Eye (tissue), 1 donor: ENCODE results near the gene EFTUD2.
"Not testable (repeated sequence)": the region's sequence is repeated elsewhere in the genome, so short reads cannot be mapped to it uniquely, and the experiment has no call there.

Experiments
- DNase-seq: peaks from one replicate; pipeline ENCODE4 v3.0.0-alpha.2; 2015

EFTUD2 gene

DNA sequence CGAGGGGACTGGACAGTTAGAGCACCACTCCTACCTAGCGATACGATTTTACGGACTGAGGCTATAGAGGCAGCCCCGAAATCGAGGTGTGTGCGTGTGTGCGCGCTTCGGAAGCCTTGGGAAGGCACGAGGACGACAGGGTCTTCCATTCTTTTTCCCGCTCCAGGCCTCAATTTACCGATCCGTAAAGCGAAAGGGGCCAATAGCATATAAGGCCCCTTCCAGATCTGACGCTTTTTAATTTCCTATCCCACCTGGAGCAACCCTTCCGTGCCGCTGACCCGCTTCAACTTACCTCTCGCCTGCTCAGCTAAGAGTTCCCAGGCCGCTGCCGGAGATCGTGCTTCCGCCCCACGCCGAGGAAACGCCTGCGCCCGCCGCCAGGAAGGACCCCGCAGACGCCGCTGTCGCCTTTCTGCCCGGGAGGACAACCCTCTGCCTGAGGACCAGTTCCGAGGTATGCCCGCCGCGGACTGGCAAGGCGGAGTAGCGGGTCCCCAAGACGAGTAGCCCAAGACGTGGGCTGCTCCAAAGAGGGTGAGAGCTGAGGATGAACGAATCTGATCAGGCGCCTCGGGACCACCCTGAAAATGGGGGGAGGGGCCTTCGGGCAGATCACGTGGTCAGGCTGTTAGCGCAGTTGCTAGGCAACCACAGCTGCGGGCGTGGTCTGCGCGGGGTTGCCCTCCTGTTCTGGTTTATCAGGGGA, at the start of gene EFTUD2:
Gene EFTUD2, minus strand, starts transcription at position 372 of the 709 bp plus-strand sequence. CDS start 4,924 bp downstream, outside the sequence.
- DNase-seq: peak; percentile 98

DNA sequence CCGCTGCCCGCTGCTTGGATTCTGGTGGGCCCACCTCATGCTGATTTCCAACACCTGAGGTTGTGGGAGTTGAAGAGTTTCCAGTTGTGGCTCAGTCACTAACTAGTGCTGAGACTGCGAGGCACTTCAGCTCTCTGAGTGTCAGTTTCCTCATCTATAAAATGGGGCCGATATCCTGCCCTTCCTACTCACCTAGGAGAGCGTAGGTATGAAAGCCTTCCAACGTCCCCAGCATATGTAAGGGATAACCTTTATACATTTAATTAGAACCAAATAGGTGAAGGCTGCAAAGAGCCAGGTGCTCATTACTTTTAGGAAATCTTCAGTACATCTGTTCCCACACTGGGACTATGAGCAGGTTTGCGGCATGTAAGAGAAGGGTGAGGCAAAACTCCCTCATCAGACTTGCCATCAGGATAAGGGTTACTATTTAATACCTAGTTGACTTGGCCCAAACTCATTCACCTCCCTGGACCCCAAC, 49.1 kb upstream of the EFTUD2 start:
- no peak for DNase-seq

DNA sequence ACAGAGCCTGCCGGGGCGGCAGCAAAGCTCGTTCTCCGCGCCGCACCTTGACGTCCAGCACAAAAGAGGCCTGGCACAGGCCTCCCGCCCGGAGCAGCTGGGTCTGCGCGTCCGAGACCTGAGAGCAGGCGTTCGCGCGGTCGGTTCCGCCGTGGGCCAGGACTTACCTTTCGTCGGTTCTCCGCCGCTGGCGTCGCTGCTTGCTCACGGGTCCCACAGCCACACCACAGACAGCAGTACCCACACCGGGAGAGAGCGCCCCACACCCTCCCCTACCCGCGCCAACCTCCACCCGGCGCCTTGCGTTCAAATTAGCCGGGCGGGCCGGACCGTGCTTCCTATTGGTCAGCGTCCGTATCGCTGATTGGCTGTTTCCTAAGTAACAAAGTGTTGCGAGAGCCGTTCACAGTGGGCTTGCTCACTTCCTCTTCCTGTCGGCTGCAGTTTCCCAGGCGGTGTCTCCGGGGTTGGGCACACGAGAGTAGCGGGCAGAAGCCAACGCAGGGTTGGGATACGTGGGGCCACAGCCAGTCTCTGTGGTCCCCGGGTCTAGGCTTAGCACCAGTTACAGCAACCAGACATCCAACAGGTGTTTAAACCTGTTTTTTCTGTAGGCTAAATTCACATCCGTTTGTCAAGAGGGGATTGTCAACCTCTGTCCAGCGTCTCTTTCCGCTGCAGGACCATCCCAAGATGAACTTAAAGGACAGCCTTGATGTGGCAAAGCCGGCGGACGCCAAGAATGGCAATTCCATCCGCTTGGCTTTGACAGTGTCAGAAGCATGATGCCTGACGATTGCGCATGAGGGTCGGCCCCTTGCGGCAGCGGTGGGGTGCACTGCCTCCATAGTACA, 48.4 kb upstream of the EFTUD2 start, which contains the start of gene KIF18B:
Gene KIF18B, minus strand, starts transcription at position 313 of the 854 bp plus-strand sequence. CDS start 11,429 bp downstream, outside the sequence.
- DNase-seq: peak; percentile 97

DNA sequence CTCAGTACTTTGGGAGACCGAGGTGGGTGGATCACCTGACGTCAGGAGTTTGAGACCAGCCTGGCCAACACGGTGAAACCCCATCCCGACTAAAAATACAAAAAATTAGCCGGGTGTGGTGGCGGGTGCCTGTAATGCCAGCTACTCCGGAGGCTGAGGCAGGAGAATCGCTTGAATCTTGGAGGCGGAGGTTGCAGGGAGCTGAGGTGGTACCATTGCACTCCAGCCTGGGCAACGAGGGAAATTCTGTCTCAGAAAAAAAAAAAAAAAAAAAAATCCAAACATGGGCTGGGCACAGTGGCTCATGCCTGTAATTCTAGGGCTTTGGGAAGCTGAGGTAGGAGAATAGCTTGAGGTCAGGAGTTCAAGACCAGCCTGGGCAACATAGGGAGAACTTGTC, 46.4 kb upstream of the EFTUD2 start:
- DNase-seq: not testable (repeated sequence)

DNA sequence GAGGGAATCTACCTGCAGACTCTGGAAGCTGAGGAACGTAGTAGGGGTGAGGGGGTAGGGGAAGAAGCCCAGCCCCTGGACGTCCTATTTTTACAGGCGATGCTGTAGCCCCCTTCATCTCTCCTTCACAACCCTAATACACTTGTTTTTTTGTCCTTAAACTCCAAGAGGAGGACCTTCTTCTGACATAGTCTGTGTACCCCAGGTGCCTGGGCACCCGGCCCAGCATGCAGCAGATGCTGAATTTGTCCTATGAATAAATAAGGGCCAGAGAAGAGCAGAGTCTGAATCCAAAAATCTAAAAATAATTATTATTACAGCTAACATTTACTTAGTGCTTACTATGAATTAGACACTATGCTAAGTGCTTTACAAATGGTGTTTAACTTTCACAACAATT, 43.2 kb upstream of the EFTUD2 start:
- no peak for DNase-seq

DNA sequence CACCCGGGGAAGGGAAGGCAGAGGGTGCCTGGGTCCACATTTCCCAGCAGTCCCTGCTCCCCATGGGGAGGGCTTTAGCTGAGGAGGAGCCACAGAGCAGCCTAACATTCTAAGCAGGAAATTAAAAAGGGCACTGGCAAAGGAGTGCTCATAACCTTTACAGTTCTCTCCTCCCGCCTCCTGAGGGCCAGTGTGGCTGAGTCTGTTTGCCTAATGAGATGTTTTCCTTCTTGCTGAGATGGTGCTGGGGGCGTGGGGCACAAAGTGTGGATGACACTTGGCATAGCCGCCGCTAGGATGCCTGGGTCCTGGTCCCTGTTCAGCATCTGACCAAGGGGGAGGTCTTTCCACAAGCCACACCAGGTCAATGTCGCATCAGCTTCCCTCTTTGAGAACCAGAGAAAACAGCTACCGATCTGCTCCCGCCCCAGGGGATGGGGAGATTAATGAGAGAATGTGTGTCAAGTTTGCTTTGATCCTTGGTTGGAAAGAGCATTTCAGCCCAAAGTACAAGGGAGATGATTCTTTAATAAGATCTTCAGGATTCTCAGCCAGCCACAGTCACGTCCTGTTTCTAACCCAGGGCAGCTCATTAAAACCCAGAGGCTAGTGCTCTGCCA, 42.6 kb upstream of the EFTUD2 start:
- no peak for DNase-seq

DNA sequence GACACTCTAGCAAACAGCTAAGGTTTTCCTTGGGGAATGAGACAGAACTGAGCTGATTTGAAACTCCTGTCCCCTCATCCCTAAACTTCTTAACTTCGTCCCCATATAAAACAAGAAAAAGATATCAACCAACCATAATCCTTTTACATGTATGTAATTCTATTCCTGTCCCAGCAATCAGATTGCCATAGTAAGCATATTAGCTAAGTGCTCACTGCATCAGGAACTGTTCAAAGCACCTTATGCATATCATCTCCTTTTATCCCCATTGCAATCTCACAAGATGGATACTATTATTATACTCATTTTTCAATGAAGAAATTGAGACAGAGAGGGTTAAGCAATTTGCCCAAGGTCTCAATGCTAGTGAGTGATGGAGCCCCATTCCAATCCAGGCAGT, 41.5 kb upstream of the EFTUD2 start:
- DNase-seq: no peak

DNA sequence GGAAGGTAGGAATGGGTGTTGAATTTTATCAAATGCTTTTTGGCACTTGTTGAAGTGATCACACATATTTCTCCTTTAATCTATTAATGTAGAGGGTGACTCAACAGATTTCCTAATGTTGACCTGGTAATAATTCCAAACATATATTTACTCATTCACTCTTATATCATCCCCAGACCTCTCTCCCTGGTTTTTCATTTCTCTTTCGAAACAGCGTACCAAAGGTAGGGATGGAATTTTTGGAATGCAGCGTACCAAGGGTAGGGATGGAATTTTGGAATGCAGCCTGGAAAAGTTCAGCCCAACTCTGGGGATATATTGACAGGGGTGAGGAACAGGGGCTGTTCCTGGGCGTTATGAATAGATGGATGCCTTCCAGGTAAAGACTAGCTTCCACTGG, 41.1 kb upstream of the EFTUD2 start:
- DNase-seq: no peak

DNA sequence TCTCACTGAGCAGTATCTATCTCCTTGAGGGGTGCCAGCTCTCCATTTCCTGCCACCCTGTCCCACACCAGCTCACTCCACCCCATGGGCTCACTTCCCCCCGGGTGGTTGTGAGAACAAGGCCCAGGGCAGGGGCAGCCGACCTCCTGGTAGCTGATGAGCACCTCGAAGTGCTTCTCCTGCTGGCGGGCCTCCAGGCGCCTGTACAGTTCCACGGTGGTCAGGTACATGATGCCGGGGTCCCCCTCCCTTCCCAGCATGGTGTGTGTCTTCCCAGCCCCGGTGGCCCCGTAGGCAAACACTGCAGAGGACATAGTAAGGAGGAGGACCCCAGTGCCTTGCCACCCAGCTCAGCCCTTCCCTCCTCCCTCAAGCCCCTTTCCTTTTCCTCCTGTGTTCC, 35.9 kb upstream of the EFTUD2 start:
- DNase-seq: no peak

DNA sequence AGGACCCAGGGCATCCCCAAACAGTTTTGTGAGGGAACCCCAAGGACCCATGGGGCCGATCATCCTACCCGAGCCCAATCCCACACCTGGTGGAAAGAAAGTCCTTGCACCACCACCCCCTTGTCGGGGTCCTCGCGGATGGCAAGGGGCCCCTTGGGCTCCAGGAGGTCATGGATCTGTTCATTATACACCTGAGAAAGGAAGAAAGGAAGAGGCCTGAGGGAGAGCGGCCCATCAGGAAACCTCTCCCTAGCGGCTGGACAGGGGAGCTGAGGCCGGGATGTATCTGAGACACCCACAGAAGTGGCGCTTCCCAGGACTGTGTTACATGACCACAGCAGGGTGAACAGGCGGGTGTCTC, 35.5 kb upstream of the EFTUD2 start:
- no peak for DNase-seq

DNA sequence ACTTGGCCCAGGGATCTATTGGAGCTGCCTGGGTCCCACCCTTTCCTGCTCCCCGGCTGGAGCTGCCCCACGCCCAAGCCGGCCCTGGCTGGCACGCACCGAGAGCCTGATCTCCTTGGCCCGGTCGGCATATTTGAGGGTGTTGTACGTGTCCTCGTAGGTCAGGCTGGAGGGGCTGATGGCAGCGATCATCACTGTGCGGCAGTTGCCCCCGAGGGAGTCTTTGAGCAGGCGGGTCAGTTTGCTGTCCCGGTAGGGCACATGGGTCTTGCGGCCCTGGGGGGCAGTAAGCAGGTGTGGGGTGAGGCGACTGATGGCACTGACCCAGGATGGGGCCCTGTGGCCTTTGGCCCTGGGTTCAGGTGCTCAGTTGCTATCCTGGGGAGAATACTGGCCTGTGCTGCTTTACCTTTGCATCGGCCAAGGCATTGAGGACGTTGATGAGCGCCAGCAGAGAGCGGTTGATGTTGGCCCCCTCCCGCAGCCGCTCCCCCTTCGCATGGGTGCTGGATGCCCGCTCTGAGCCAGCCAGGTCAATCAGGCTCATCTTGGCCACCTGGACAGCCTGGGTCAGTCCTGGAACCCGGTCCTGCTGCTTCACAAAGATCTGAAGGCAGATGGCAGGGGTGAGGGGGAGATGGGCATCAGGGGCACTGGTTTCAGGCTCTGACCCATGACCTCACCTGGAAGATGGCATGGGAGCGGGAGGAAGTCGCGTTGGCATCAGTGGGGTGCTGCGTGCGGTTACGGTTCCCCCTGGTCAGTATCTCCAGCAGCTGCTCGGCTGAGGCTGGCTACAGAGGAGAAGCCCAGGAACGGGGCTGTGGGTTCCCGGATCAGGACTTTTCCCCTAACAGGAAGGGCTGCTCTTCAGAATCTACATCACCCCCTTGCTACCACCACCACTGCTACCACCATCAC, 34.8 kb upstream of the EFTUD2 start:
- no peak for DNase-seq

DNA sequence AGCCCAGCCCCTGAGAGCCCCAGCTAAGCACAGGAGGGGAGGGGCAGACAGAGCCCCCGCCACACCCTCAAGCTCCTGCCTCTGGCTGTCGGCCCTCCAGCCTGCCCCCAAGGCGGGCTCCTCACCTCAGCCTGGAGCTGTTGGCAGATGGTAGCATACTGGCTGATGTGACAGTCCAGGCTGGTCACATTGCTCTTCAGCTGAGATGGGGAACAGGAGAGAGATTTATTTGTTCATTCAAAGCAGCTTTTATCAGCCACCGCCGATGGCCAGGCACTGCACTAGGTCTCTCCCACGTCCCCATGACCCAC, 33.5 kb upstream of the EFTUD2 start:
- DNase-seq: no peak

DNA sequence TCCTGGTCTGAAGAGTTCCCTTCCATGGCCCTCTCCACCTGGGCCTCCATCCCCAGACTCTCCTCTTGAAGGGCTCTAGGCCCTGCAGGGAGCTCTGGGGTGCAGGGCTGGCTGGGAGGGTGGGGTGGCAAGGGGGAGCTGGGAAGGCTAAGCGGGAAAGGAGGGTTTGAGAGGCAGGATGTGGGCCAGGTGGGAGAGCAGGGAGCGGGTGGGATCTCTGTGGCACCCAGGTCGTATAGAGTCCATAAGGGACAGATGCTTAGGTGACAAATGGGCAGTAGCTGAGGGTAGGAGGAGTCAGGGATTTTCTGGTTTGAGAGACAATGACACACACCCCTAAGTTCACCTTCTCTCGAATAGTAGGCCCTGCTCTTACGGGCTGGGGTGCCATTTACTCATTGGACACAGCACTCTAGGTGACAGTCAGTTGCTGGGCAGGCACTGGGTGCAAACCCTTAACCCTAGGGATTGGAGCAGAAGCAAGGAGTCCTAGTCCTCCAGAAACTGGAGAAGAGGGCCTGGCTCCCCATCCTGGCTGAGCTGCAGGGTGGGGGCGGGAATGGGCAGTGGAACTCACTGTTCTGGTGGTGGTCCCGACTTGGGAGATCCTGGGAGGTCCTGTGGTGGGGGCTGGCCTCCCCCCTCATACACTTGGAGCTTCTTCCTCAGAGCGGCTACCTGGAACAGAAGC, 33.0 kb upstream of the EFTUD2 start:
- DNase-seq: no peak

DNA sequence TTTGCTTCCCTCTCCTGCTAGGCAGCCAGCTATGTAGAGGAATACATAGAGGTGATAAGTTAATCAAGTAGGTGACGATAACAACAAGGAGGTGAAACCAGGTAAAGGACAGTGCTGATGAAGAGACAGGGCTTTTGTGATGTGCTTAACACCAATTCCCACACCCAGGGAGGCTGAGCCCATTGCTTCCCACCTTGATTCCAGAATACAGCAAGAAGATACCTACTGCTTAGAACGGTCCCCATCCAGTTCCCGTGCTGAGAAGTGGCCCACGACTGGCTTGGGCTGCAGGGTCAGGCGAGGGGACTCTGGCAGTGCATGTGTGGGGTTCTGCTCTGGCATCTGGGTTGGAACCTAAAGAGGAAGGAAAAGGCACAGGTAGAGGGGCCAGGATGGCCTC, 32.1 kb upstream of the EFTUD2 start:
- no peak for DNase-seq

DNA sequence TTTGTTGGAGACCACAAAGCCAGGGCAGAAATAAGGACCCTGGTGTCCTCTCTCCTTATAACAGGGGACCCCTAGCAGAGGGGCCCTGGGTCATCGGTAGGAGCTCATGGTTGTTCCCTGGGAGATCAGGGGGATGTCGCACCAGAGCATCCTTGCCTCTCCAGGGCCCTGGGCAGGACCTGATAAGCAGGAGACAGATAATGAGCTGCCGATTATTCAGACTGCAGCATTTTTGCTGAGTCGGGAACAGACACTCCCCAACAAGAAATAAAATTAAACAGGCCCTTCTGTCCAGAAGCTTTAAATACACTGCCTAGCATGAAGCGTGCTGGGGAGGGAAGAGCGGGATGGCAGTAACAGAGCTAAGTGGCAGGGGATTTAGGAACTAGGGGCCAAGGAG, 31.4 kb upstream of the EFTUD2 start:
- DNase-seq: no peak

DNA sequence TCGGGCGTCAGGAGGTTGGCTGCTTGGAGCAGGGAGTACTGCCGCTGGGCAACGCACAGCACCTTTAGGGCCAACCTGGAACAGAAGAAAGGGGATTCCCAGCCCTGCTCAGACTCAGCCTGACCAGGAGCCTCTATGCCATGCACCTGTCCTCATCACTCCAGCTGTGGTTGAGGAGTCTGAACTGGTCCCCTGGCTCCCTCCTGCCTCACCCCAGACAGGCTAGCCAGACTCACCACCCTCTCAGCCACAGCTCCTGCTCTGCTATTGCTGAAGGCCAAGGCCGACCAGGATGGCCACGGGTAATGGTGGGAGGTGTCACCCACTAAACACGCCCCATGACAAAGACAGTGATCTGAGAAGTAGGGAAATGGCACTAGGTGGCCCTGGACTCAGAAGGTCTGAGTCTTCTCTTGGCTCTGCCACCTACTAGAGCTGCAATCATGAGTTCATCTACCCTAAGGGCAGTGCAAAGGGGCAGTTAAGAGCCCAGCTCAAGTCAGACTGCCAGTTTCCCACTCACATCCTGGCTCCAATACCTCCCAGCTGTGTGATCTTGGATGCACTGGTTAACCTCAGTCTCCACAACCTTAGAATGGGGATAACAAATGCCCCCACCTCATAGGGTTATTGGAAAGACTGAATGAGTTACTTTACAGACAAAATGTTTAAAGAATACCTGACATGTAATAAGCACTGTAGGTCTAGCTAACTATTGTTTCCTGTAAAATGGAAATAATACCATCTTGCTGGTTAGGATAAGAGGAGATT, 29.9 kb upstream of the EFTUD2 start:
- no peak for DNase-seq

DNA sequence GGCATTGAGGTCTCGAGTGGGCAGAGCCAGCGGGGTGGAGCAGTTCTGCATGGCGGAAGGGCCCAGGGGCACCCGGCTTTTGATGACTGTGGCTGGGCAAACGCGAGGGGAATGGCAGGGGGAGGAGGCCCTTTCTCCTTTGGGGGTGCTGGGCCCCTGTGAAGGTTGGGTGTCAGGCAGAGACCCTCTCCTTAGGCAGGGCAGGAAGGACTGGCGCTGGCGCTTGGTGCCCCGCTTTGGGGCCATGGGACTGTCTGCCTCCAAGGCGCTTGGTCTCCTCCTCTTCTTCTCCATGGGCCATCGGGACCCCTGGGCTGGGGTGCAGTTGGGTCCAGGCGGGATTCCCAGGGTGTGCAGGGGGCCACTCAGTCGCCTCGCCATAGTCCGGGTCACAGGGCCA, 28.9 kb upstream of the EFTUD2 start:
- no peak for DNase-seq

DNA sequence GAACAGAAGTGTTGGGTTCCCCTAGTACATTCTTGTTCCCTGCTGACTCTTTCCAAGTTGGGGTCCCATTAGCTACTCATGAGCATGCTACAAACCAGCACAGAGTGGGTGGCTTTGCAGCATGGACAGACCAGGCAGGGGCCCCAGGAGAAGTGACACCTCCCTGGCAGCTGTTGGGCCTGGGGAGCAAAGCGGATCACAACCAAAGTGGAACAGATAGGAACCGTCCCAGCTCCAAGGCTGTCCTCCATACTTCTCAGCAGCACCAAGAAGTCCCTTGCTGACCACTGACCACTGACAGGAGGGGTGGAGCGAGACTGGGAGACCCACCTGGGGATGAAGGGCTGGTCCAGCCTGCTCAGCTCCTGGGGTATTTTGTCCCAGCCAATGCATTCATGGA, 28.5 kb upstream of the EFTUD2 start:
- no peak for DNase-seq

DNA sequence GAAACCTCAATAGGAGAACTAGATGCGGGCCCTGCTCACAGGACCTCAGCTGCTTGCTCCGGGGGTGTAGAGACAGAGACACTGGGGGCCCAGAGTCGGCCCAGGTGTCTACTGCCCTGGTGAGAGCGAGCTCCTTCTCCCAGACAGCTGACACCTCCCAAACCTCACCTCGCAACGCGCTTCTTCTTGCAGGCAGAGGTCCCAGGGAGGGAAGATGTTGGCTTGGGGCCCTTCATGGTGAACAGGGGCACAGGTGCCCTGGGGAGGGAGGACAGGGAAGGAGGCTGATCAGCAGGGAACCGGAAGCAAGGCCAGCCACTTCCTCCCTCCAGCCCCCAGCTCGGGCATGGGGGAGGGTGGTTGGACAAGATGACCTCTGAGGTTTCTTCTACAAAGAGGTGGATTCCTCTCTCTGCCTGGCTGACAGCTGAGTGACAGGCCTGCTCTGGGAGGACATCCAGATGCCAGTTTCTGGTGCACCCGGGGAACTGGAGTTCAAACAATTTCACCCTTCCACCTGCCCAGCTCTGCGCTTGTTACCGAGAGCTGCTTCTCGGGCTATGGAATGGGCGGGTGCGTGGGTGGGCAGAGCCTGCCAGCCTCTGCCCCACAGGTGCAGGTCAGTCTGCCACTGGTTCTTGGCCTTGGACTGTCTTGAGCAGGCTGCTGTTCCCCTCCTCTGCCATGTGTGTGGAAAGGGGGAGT, 27.7 kb upstream of the EFTUD2 start:
- no peak for DNase-seq
